Activated CD4-positive, alpha-beta T cell treated with anti-CD3 and anti-CD28 coated beads, Interleukin-2, amount 50 U/mL, for 24 hours (primary cell): ENCODE data around the gene CPT1B.
A peak's percentile ranks its signal among the peaks of the same experiment; 100 is the strongest.
"Not testable (repeated sequence)": the region's sequence is repeated elsewhere in the genome, so short reads cannot be mapped to it uniquely, and the experiment has no call there.

Experiments
- DNase-seq, 2 donors: peaks; one replicate each; pipeline ENCODE4 v3.0.0-alpha.2; 2020; ENCODE audit warnings: low read depth in 1 of 2, low spot score in 1 of 2

Gene CPT1B

DNA sequence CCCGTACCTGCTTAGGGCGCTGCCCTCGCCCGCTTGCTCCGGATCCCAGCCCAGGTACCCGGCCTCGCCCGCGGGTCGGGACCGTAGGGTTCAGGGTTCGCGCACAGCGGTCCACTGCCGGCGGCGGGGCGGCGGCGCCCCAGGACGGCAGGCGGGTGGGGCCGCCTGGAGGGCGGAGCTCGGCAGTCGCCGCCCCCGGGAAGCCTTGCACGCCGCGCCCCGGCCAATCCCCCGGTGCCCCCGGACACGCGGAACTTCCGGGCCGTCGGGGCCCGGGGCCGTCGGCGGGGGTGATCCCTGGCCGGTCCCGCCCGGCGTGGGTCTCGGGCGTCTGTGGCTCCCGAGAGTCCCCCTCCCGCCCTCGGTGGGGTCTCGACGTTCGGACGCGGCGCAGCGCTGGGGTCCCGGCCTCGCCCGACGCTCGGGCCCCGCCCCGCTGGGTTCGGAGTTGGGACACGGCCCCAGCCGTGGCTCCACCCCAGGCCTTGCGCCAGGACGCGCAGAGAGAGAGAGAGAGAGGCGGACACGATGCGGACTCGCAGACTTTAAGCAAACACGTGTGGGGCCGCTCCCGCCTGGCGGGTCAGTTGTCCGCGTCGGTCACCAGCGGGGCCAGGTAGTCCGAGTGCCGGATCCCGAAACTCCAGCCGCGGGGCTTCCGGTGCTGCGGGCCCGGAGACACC, 48.2 kb downstream of the CPT1B start, which contains the start of gene TYMP:
TYMP (minus strand) TSS at position 116 of the 683 bp plus-strand sequence. CDS start 303 bp downstream, outside the sequence.
- DNase-seq: peak in 1 of 2 donors; percentile 60

DNA sequence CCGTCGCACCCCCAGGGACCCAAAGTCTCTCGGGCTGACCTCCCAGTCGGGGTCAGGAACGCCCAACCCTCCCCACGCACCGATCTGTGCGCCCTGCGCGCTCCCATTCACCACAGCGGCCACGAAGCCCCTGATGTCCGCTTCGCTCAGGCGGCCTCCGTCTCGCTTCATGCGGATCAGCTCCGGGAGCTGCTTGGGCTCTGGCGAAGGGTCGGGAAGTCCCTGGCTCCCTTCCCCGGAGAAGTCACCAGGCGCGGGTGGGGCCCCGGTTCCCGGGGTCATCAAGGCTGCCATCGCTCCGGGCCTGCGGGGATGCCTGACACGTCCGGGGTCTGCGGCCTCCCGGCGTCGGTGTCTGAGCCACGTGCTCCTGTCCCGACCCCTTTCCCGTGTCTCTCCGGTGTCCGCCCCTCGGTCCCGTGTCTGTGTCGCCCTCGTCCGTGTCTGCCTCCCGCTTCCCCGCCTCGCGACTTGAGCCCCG, 48.8 kb downstream of the CPT1B start:
- no peak for DNase-seq

DNA sequence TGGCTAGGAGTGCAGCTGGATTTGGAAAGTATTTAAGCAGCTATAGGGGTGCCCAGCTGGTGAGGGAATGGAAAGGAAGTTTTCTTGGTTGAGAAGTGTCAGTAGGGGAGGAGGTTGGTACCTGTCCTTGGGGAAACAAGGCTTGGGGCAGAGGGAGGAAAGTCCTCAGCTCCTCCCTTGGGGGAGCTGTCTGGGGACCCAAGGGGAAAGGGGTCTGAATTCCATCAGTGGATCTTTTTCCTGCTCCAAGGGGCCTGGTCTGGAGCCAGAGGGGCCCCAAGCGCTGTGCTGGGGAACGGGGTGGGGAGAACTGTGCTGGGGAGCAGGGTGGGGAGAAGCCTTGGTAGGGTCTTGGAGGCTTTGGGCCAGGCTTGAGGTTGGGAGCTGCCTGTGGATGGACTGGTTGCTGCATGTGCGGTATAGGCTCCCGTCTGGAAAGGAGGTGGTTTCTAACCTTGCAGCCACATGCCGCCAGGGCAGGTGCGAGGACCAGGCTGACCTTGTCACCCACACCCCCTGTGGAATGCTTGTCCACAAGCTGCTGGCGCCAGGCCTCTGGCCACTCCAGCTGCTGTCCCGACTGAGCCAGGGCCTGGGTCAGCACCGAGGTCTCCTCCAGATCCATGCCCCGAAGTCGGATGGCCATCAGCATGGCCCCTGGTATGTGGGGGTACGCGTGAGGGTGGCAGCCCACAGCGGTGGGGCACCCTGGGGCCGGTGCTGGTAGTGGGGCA, 49.4 kb downstream of the CPT1B start:
- no peak for DNase-seq

DNA sequence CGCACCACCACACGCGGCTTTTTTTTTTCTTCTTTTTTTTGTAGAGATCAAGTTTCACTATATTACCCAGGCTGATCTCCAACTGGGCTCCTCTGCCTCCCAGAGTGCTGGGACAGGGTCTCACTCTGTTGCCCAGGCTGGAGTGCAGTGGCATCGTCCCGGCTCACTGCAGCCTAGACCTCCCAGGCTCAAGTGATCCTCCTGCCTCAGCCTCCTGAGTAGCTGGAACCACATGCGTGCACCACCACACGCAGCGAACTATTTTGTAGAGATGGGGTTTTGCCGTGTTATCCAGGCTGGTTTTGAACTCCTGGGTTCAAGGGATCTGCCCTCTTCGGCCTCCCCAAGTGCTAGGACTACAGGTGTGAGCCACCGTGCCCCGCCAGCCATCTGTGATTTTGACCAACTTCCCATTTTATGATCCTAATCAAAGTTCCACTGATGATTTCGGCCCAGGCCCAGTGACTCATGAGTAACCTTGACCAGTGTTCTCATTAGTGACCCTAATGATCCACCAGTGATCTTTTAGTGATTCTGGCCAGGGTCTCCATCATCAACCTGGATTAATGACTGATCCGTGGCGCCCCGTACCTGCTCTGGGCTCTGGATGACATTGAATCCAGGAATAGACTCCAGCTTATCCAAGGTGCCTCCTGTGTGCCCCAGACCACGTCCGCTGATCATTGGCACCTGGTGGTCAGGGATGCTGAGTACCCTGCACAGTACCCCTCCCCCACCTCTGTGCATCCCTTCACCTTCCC, 50.1 kb downstream of the CPT1B start:
- DNase-seq: no peak

DNA sequence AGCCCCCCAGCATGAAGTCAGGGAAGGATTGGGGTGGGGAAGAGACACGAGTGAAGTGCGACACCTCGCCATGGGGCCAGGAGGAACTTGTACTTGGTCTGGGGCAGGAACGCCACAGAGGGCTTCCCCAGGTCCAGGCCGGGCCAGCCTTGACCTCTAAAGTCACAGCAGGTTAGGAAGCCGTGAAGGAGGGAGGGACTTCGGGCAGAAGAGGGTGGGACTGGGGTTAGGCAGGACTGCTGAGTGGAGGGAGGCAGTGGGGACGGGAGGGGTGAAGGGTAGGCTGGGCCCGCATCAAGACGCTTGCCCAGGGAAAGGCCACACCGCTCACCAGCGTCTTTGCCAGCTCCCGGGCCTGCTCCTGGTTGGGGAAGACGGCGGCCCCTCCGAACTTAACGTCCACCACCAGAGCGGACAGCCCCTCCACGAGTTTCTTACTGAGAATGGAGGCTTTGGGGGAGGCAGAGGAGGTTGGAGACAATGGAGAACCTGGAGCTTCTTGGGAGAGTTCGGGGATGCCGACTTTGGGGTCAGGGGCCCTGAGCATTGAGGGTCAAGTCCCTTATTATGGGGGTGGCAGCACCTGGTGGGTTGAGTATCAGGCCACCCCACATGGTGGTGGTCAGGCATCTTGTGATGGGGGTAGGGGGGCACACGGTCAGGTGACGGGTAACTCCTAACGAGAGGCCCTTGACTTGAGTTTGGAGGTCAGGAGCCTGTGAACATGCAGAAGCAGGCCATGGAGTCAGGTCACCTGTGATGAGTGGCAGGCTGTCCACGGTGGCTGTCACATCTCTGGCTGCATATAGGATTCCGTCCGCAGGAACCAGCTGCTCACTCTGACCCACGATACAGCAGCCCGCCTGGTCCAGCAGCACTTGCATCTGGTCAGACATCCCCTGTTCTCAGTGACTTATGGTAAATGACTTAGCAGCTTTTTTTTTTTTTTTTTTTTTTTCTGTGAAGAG, 51.1 kb downstream of the CPT1B start:
- DNase-seq: peak in 1 of 2 donors; percentile 41

DNA sequence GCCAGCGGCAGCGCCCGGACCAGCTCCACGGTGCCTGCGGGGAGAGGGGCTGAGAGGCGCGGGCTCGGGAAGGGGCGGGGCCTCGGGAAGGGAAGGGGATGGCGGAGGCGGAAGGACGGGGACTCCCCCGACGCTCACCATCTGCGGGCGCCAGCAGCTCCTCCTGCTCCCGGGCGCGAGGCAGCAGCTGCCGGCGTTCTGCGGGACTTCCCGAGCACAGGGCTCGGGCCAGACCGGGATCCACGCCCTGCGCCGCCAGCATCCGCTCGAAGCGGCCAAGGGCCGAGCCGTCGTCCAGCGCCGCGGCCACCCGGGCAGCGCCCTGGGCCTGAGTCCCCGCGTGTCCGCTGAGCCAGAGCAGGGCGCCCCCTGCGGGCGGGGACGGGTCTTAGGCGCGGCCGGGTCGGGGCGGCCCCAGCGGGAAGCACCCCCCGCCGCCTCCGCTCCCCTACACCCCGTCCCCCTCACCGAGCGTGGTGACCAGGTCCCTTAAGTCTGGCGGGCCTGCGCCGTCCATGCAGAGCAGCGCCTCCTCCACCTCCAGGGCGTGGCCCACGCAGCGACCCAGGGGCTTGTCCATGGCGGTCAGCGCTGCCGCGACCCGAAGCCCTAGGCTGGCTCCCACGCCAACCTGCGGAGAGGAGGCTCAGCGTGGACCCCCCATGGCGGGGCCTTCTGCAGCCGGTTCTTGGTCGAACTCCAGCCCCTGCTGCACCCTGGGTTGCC, 52.0 kb downstream of the CPT1B start:
- peak; percentile 71 to 84 for DNase-seq

DNA sequence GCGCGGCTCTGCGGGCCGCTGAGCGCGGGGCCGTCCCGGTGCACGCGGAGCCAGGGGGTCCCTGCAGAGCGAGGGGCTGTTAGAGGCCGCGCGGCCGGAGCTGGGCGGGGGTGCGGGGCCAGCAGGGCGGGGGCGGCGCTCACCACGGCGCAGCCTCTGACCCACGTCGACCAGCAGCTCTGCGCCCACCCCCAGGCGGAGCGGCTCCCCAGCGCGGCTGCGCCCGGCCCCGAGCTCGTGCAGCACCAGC, 52.4 kb downstream of the CPT1B start:
- DNase-seq: no peak

DNA sequence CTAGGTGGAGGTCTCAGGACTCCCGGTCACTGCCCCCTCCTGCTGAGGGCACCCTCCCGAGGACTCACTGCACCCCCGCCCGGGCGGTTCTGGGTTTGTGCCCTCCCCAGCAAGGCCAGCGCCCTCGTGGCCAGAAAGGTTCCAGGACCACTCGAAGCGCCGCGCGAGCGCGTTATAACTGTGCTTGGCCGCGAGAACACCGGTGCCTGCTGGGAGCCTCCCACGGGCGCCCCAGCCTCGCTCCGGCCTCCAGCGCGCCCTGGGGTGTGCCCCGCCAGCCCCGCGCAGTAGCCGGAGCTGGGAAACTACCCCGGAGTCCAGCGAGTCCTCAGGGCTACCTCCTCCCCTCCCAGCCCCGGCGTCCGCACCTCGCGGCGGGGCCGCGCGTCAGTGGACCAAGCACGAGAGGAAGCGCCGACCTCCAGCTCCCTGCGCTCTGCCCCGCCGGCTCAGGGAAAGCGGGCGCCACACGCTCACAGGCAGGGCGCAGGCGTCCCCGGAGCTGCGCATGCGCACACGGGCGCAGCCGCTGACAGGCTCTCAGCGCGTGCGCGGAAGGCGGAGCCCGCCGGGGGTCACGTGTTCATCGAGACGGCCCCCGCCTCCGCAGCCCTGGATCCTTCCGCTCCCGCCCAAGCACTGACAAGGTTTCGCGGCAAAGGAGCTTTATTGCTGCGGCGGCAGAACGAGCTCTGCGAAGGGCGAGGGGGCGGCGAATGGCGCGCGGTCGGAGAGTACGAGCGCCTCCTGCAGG, 52.9 kb downstream of the CPT1B start, which contains the start of gene SCO2:
SCO2 (minus strand) TSS at position 495 of the 754 bp plus-strand sequence. CDS start 1,187 bp downstream, outside the sequence.
- DNase-seq: peak; percentile 95 to 96

DNA sequence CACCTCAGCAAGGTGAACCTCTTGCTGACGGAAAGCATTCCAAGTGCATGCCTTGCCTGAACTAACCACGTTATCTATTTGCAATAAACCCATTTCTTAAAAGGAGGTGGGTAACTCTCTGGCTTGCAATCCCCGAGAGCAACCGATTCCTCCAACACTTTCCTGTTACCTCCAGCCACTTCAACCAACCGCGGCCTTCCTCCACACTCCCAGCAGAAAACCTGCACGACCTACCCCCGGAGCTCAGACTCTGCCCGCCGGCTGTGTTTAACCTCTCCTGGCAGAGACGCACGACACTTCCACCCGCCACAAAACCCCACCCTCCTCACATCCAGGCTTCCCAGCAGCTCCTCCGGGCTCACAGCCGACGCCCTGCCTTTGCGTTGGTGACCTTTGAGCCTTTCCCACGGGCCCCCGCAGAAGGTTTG, 53.5 kb downstream of the CPT1B start:
- no peak for DNase-seq

DNA sequence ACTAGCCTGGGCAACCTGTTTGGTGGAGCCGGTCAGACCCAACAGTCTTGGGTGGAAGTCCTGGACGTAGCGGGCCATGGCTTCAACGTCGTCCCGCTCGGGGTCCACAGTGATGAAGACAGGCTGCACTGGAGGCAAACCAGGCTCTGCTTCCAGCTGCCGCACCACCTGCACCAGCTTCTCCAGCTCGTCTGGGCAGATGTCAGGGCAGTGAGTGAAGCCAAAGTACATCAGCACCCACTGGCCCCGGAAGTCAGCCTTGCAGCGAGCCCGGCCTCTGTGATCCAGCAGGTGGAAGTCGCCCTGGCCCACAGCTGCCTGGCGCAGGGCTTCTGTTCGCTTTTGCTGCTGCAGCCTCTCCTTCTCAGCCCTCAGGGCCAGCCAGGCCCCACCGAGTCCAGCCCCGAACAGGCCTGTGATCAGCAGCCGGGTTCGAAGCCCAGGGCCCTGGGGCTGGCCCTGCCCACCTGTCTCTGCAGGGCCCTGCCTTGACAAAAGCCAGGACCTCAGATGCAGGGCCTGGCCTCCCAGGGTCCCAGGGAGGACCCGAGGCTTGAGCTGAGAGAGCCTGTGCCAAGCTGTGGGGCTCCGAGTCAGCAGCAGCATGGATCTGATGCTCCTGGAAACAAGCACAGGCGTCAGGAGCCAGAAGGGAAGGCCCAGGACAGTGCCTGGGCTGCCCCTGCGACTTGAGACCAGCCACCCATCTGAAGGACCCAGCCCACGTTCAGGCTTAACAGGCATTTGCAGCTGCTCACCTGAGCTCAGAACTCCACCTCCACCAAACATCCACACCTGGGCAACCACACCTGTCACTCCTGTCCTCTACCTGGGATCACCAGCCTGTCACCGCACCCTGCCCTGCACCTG, 54.2 kb downstream of the CPT1B start:
- no peak for DNase-seq

DNA sequence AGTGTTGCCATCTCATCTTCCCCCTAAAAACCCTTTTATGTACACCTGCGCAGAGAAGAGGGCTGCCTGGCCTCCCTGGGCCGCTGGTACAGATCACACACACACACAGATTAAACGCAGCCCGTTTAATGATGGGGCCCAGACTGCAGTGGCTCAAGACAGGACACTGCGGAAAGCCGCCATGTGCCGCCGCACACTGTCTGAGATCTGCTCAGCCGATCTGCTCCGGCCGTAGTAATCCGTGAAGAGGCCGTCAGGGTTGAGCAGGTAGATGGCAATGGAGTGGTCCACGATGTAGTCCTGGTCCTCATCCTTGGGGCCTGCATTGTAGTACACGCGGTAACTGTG, 54.8 kb downstream of the CPT1B start:
- DNase-seq: no peak

DNA sequence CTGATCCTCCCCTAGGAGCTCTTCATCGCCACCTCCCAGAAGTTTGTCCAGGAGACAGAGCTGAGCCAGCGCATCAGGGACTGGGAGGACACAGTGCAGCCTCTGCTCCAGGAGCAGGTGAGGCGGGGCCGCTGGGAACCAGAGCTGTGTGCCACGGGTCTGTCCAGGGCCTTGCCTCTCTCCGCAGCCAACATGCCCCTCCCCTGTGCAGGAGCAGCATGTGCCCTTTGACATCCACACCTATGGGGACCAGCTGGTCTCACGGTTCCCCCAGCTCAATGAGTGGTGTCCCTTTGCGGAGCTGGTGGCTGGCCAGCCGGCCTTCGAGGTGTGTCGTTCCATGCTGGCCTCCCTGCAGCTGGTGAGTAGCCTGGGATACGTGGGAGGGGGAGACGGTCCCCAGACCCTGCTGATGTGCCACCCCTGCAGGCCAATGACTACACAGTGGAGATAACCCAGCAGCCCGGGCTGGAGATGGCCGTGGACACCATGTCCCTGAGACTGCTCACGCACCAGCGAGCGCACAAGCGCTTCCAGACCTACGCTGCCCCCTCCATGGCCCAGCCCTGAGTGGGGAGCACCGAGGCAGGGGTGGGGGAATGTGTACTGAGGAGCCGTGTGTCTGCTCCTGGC, 55.3 kb downstream of the CPT1B start:
- DNase-seq: no peak

DNA sequence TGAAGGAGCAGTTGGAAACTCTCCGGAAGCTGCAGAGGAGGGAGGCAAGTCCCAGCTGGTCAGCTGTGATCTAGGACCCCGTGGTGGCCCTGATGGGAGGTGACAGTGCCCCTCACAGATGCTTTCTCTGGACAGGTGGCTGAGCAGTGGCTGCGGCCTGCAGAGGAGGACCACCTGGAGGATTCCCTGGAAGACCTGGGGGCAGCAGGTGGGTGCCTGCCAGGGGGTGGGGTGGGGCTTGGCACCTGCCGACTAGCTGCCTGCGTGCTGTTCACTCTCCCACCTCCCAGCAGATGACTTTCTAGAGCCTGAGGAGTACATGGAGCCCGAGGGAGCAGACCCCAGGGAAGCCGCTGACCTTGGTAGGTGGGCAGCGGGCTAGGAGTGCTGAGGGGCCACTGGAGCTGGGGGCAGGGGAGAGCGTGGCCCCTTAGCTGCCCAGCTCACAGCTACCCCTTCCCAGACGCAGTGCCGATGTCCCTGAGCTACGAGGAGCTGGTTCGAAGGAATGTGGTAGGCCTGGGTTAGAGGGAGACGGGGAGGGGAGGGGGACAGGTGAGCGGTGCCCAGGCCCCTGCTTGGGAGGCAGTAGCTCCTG, 55.9 kb downstream of the CPT1B start:
- no peak for DNase-seq

DNA sequence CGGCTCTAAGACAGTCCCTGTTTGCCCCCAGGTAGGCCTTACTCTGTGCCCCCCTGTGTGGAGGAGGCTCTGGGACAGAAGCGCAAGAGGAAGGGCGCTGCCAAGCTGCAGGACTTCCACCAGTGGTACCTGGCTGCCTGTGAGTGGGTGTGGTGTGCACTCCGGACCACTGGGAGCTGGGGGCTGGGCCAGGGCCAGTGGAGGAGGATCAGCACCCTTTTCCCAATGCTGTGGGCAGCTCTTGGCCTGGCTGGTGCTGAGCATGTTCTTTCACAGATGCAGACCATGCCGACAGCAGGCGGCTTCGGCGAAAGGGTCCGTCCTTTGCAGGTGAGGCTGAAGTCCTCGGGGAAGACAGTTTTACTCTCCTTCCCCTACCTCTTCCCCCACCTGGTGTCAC, 56.5 kb downstream of the CPT1B start:
- no peak for DNase-seq

DNA sequence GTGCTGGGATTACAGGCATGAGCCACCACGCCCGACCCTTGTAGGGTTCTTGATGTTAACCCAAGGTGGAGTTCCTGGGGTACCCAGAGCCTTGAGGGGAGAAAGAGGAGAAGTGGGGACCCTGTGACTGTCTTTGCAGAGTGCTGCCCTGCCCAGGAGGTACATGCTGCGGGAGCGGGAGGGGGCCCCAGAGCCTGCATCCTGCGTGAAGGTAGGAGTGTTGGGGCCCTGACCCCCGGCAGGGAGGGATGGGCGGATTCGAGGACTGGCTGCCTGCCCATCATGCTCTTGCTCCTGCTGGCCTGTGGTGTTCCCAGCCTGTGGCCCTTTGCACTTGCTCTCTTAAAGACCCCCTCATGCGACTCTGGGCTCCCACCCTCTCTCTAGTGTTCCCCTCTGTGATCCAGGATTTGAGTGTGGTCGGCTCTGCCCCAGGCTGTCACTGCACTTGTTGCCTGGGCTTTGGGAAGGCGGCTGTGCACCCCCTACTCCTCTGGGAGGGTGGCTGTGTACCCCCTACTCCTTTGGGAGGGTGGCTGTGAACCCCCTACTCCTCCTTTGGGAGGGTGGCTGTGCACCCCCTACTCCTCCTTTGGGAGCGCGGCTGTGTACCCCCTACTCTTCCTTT, 57.3 kb downstream of the CPT1B start:
- DNase-seq: no peak

DNA sequence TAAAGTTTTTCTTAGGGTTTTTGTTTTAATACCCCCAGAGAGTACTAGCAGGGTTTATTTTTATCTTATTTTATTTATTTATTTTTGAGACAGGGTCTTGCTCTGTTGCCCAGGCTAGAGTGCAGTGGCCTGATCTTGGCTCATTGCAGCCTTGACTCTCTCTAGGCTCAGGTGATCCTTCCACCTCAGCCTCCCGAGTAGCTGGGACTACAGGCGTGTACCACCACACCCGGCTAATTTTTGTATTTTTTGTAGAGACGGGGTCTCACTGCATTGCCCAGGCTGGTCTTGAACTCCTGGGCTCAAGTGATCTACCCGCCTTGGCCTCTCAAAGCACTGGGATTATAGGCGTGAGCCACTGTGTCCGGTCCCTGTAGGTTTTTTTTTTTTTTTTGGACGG, 58.0 kb downstream of the CPT1B start:
- not testable (repeated sequence) for DNase-seq

DNA sequence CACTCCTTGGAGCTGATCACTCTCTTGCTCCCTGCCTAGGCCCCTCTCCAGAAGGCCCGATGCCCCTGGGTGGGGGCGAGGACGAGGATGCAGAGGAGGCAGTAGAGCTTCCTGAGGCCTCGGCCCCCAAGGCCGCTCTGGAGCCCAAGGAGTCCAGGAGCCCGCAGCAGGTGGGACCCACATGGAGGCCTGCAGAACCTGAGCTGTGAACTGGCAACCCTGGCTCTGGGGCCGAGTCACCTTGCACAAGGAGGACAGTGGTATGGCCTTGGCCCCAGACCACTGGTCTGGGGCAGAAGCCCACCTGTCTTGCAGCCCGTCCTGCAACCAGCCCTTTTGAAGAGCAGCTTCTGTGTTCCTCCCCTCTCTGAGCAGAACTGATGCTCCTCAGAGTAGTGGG, 59.1 kb downstream of the CPT1B start:
- DNase-seq: no peak
